GM18505 (cell line): ENCODE measurements around the gene RNF207.

Experiments used
- ATAC-seq: cut with Tn5 transposase; IDR thresholded peaks from one replicate; pipeline ENCODE4 v1.9.1; 2021; ENCODE audit not compliant: unreplicated experiment
- POLR2A ChIP-seq: IDR thresholded peaks from 4 replicates; pipeline ENCODE4 v1.6.1; 2011; ENCODE audit warnings: borderline replicate concordance; ENCODE audit not compliant: insufficient read depth, insufficient read length; ENCODE audit errors: extremely low read depth

The RNF207 gene

GRCh38 chr1:6178751-6179563 lies 27.0 kb upstream of the RNF207 start:
- ATAC-seq = no peak
- no peak for TF ChIP-seq POLR2A

- no peak for TF ChIP-seq POLR2A
- no peak for ATAC-seq
Measured at GRCh38 chr1:6179564-6180175, 26.2 kb upstream of the RNF207 start.

- TF ChIP-seq POLR2A = no peak
- no peak for ATAC-seq
Measured at GRCh38 chr1:6180268-6180706, 25.6 kb upstream of the RNF207 start, which contains the start of gene CHD5. TSS of gene CHD5 (minus strand) at chr1:6180321. CDS start at chr1:6180023, 298 bp downstream.

GRCh38 chr1:6180707-6181311 lies 25.1 kb upstream of the RNF207 start:
- ATAC-seq = no peak

GRCh38 chr1:6181347-6181770 lies 24.6 kb upstream of the RNF207 start:
- ATAC-seq = no peak
- TF ChIP-seq POLR2A = no peak

More at GRCh38 chr1:6180707-6181311, 25.1 kb upstream of the RNF207 start:
- TF ChIP-seq POLR2A = no peak

GRCh38 chr1:6183520-6183989 lies 22.4 kb upstream of the RNF207 start:
- TF ChIP-seq POLR2A = no peak
- ATAC-seq = no peak

GRCh38 chr1:6184083-6184783 lies 21.7 kb upstream of the RNF207 start:
- TF ChIP-seq POLR2A = no peak

GRCh38 chr1:6185151-6185550 lies 20.8 kb upstream of the RNF207 start:
- TF ChIP-seq POLR2A = no peak
- ATAC-seq = no peak

More at GRCh38 chr1:6184083-6184783, 21.7 kb upstream of the RNF207 start:
- no peak for ATAC-seq

GRCh38 chr1:6185635-6186382 lies 20.1 kb upstream of the RNF207 start:
- ATAC-seq = no peak
- no peak for TF ChIP-seq POLR2A

- ATAC-seq = no peak
- no peak for TF ChIP-seq POLR2A
Measured at GRCh38 chr1:6188466-6188865, 17.5 kb upstream of the RNF207 start.

- TF ChIP-seq POLR2A = no peak
- ATAC-seq = no peak
Measured at GRCh38 chr1:6191968-6192367, 14.0 kb upstream of the RNF207 start.

GRCh38 chr1:6197746-6198427 lies 8.0 kb upstream of the RNF207 start:
- TF ChIP-seq POLR2A = no peak
- ATAC-seq = no peak
